ENCODE measurements around the gene TDRD7.

GRCh38 chr9:97389249-97389648 is 22.6 kb upstream of the TDRD7 start:
- TF ChIP-seq, protein P1, sequence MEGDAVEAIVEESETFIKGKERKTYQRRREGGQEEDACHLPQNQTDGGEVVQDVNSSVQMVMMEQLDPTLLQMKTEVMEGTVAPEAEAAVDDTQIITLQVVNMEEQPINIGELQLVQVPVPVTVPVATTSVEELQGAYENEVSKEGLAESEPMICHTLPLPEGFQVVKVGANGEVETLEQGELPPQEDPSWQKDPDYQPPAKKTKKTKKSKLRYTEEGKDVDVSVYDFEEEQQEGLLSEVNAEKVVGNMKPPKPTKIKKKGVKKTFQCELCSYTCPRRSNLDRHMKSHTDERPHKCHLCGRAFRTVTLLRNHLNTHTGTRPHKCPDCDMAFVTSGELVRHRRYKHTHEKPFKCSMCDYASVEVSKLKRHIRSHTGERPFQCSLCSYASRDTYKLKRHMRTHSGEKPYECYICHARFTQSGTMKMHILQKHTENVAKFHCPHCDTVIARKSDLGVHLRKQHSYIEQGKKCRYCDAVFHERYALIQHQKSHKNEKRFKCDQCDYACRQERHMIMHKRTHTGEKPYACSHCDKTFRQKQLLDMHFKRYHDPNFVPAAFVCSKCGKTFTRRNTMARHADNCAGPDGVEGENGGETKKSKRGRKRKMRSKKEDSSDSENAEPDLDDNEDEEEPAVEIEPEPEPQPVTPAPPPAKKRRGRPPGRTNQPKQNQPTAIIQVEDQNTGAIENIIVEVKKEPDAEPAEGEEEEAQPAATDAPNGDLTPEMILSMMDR (IDR thresholded peaks at IDR 0.05) = no peak
- no peak for TF ChIP-seq POLR2A (IDR thresholded peaks at IDR 0.05)
